Gastrocnemius medialis (tissue), 4 donors: ENCODE data around the gene VPS41.

Source experiments
- POLR2A ChIP-seq, 2 donors: fragments of 450-650 bp; IDR thresholded peaks; one replicate each; pipeline ENCODE4 v1.6.1; 2017; ENCODE audit warnings: antibody characterized with exemption in 2 of 2, mild to moderate bottlenecking in 2 of 2, moderate library complexity in 2 of 2
- TF ChIP-seq, protein P1 (sequence below), 5 experiments: fragments of 450-650 bp in 3 of 5; fragments of 200-600 bp in 2 of 5; sonication (generic) in 2 of 5; IDR thresholded peaks in 4 of 5; conservative IDR thresholded peaks in 1 of 5; 1 replicate in 4 of 5; 2 replicates in 1 of 5; pipeline ENCODE4 v1.5.1; 2016 to 2019; ENCODE audit warnings: antibody characterized with exemption in 5 of 5, mild to moderate bottlenecking in 3 of 5, moderate library complexity in 3 of 5

DNA sequence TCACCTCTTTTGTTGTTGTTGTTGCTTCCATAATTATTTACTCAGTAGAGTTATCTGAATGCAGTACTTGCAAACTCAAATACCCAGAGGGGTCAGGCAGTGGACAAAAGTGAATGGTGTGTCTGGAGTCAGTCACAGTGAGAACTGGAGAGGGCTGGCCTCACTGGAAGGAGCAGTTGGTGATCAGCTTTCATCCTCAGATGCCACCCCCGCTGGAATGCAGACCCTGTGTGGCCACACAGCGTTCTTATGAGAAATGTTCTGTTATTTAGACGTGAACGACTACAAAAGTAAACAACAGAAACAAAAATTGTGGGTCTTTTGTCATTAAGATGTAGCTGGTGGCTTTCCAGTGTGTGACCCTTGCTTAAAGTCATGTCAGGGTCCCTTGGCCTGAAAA is 29.6 kb upstream of the VPS41 start:
- TF ChIP-seq, protein P1, sequence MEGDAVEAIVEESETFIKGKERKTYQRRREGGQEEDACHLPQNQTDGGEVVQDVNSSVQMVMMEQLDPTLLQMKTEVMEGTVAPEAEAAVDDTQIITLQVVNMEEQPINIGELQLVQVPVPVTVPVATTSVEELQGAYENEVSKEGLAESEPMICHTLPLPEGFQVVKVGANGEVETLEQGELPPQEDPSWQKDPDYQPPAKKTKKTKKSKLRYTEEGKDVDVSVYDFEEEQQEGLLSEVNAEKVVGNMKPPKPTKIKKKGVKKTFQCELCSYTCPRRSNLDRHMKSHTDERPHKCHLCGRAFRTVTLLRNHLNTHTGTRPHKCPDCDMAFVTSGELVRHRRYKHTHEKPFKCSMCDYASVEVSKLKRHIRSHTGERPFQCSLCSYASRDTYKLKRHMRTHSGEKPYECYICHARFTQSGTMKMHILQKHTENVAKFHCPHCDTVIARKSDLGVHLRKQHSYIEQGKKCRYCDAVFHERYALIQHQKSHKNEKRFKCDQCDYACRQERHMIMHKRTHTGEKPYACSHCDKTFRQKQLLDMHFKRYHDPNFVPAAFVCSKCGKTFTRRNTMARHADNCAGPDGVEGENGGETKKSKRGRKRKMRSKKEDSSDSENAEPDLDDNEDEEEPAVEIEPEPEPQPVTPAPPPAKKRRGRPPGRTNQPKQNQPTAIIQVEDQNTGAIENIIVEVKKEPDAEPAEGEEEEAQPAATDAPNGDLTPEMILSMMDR (IDR thresholded peaks at IDR 0.05 in 4 of 5, conservative IDR thresholded peaks at IDR 0.05 in 1 of 5) = no peak
- no peak for TF ChIP-seq POLR2A (IDR thresholded peaks at IDR 0.05)
